Measurements from ENCODE around the gene MIEF1.
A peak's percentile ranks its signal among the peaks of the same experiment; 100 is the strongest.

MIEF1 gene

GRCh38 chr22:39534591-39535356 is 32.7 kb downstream of the MIEF1 start (continued):
- no peak for TF ChIP-seq ZNF280D (tag by site-specific recombination; IDR thresholded peaks at IDR 0.05)
- no peak for TF ChIP-seq ZNF704 (tag by site-specific recombination; IDR thresholded peaks at IDR 0.05)
- no peak for TF ChIP-seq ZNF302 (tag by site-specific recombination; IDR thresholded peaks at IDR 0.05; ENCODE audit: low read depth)
- TF ChIP-seq KLF8 (tag by site-specific recombination; IDR thresholded peaks at IDR 0.05) = peak; percentile 77; the same call in 1 of the 2 replicates
- TF ChIP-seq ZNF2 (tag by site-specific recombination; IDR thresholded peaks at IDR 0.05) = peak; percentile 90
- TF ChIP-seq ZNF449 (tag by site-specific recombination; IDR thresholded peaks at IDR 0.05) = peak; percentile 95
- no peak for TF ChIP-seq AEBP2 (tag by site-specific recombination; IDR thresholded peaks at IDR 0.05; ENCODE audit: borderline replicate concordance)
- TF ChIP-seq BCL11A (tag by site-specific recombination; IDR thresholded peaks at IDR 0.05; ENCODE audit: low read depth) = no peak
- no peak for TF ChIP-seq ZNF214 (tag by site-specific recombination; IDR thresholded peaks at IDR 0.05; ENCODE audit: borderline replicate concordance)
- TF ChIP-seq ZNF654 (tag by site-specific recombination; IDR thresholded peaks at IDR 0.05; ENCODE audit: low read depth) = peak; percentile 90
- peak; percentile 45; the same call in 1 of the 2 replicates for TF ChIP-seq ZBTB17 (tag by site-specific recombination; IDR thresholded peaks at IDR 0.05)
- no peak for TF ChIP-seq ZNF23 (tag by site-specific recombination; IDR thresholded peaks at IDR 0.05; ENCODE audit: borderline replicate concordance)
- 0 out of 2 replicates have a peak, but pooled peaks have one; percentile 71 for TF ChIP-seq ZSCAN5A (tag by site-specific recombination; IDR thresholded peaks at IDR 0.05)
- peak; percentile 100 for TF ChIP-seq GLIS1 (tag by site-specific recombination; IDR thresholded peaks at IDR 0.05)
- TF ChIP-seq ZNF174 (tag by site-specific recombination; IDR thresholded peaks at IDR 0.05) = no peak
- 0 out of 2 replicates have a peak, but pooled peaks have one; percentile 27 for TF ChIP-seq ZSCAN4 (tag by site-specific recombination; IDR thresholded peaks at IDR 0.05)
- no peak for TF ChIP-seq ZNF530 (tag by site-specific recombination; IDR thresholded peaks at IDR 0.05; ENCODE audit: low read depth)
- no peak for TF ChIP-seq ZFP41 (tag by site-specific recombination; IDR thresholded peaks at IDR 0.05; ENCODE audit: borderline replicate concordance)
- TF ChIP-seq BCL6B (tag by site-specific recombination; IDR thresholded peaks at IDR 0.05) = no peak
- no peak for TF ChIP-seq ZNF596 (tag by site-specific recombination; IDR thresholded peaks at IDR 0.05)
- no peak; the same call in 1 of the 2 replicates for TF ChIP-seq PRDM4 (tag by site-specific recombination; IDR thresholded peaks at IDR 0.05)
- TF ChIP-seq HOXA7 (CRISPR knock-in tag; IDR thresholded peaks at IDR 0.05; ENCODE audit: borderline replicate concordance) = no peak

Data from HEK293 (cell line).